ENCODE measurements around the gene ITGA3. TPM values are rescaled to one million over a fixed set of nuclear protein-coding genes. Genes with fewer than 3 reads are reported as not detected.

Gene ITGA3
- total RNA-seq, 2 donors from 2014 or later: 31.0 to 36.3 TPM

GRCh38 chr17:50087246-50087911 is 31.5 kb downstream of the ITGA3 start:
- TF ChIP-seq, protein P1, sequence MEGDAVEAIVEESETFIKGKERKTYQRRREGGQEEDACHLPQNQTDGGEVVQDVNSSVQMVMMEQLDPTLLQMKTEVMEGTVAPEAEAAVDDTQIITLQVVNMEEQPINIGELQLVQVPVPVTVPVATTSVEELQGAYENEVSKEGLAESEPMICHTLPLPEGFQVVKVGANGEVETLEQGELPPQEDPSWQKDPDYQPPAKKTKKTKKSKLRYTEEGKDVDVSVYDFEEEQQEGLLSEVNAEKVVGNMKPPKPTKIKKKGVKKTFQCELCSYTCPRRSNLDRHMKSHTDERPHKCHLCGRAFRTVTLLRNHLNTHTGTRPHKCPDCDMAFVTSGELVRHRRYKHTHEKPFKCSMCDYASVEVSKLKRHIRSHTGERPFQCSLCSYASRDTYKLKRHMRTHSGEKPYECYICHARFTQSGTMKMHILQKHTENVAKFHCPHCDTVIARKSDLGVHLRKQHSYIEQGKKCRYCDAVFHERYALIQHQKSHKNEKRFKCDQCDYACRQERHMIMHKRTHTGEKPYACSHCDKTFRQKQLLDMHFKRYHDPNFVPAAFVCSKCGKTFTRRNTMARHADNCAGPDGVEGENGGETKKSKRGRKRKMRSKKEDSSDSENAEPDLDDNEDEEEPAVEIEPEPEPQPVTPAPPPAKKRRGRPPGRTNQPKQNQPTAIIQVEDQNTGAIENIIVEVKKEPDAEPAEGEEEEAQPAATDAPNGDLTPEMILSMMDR (IDR thresholded peaks at IDR 0.05): peak; percentile 87 to 96 (median 92)
- no peak for TF ChIP-seq POLR2A (IDR thresholded peaks at IDR 0.05)
- no peaks in the 10 kb centered on the region for H3K4me1 ChIP-seq
- H3K9me3 ChIP-seq: no peaks in the 10 kb centered on the region
- H3K36me3 ChIP-seq (replicated peaks in 1 of 2; ENCODE audit: insufficient read depth in 1 of 2, low read depth in 2 of 2): peaks cover 0 to 5% of the 10 kb centered on the region in 2 donors
- no peaks in the 10 kb centered on the region for H3K27me3 ChIP-seq
- ATAC-seq (peak; percentile 84), DNase-seq (peak; percentile 77 to 80 (median 77))
- no peak overlapping the region for H3K27ac ChIP-seq
- 33 to 36% methylated on average over 8 to 10 of the region's 10 CpGs for WGBS, 2 donors
- no peak overlapping the region for H3K4me3 ChIP-seq
- intact Hi-C loops (cut with DNase I): loop anchor here (5.0 kb wide), 1 partner anchor 60 kb away; no protein-coding TSS in a partner anchor

DNA sequence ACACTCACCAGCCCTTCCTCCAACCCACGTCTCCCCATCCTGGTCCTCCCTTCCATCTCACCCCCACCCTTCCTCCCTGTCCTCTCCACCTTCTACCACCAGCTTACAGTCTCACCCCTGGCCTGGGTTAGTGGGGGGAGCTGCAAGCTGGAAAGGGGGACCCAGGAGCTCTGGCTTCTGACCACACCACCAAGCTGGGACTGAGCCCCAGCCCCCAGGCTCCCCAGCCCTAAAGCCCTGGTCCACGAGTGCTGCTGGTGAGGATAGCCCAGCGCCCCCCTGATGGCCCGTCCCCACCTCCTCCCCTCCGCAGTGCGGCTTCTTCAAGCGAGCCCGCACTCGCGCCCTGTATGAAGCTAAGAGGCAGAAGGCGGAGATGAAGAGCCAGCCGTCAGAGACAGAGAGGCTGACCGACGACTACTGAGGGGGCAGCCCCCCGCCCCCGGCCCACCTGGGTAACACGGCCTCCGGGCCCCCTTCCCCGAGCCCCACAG is 32.0 kb downstream of the ITGA3 start:
- no peaks in the 10 kb centered on the region for H3K4me1 ChIP-seq
- DNase-seq: no peak
- TF ChIP-seq, protein P1 (IDR thresholded peaks at IDR 0.05): no peak
- TF ChIP-seq POLR2A (IDR thresholded peaks at IDR 0.05): no peak
- ATAC-seq: no peak
- H3K27me3 ChIP-seq: no peaks in the 10 kb centered on the region
- WGBS, 2 donors: 83 to 84% methylated on average over 10 to 17 of the region's 19 CpGs
- no peak overlapping the region for H3K27ac ChIP-seq
- no peaks in the 10 kb centered on the region for H3K9me3 ChIP-seq
- H3K36me3 ChIP-seq (replicated peaks in 1 of 2; ENCODE audit: insufficient read depth in 1 of 2, low read depth in 2 of 2): peaks cover 0 to 5% of the 10 kb centered on the region in 2 donors
- intact Hi-C loops (cut with DNase I): loop anchor here (5.0 kb wide), 1 partner anchor 61 kb away; no protein-coding TSS in a partner anchor
- no peak overlapping the region for H3K4me3 ChIP-seq

GRCh38 chr17:50088952-50089825 is 33.3 kb downstream of the ITGA3 start:
- intact Hi-C loops (cut with DNase I): loop anchor here (5.0 kb wide), 1 partner anchor 62 kb away; no protein-coding TSS in a partner anchor
- no peaks in the 10 kb centered on the region for H3K27me3 ChIP-seq
- no peaks in the 10 kb centered on the region for H3K9me3 ChIP-seq
- no peak for TF ChIP-seq POLR2A (IDR thresholded peaks at IDR 0.05)
- TF ChIP-seq, protein P1 (IDR thresholded peaks at IDR 0.05): no peak
- H3K27ac ChIP-seq: no peak overlapping the region
- WGBS, 2 donors: 83 to 86% methylated on average over 13 to 25 of the region's 25 CpGs
- ATAC-seq: no peak
- DNase-seq: no peak
- H3K4me1 ChIP-seq: peaks cover 4% of the 10 kb centered on the region
- no peak overlapping the region for H3K4me3 ChIP-seq
- peaks cover 0 to 5% of the 10 kb centered on the region in 2 donors for H3K36me3 ChIP-seq (replicated peaks in 1 of 2; ENCODE audit: insufficient read depth in 1 of 2, low read depth in 2 of 2)

- Histone ChIP-seq H3K4me1 (peaks cover 9% of the 10 kb centered on the region), H3K36me3 (replicated peaks in 1 of 2; ENCODE audit: insufficient read depth in 1 of 2, low read depth in 2 of 2) (peaks cover 0 to 5% of the 10 kb centered on the region in 2 donors), H3K9me3 (no peaks in the 10 kb centered on the region), H3K4me3 (no peak overlapping the region), H3K27ac (no peak overlapping the region), H3K27me3 (no peaks in the 10 kb centered on the region)
- 78 to 87% methylated on average over 4 to 6 of the region's 6 CpGs for WGBS, 2 donors
- ATAC-seq (no peak), DNase-seq (no peak)
- TF ChIP-seq POLR2A (IDR thresholded peaks at IDR 0.05): no peak
- TF ChIP-seq, protein P1 (IDR thresholded peaks at IDR 0.05): no peak
- intact Hi-C loops (cut with DNase I): no loop called here
Observed at GRCh38 chr17:50090071-50090470, 34.2 kb downstream of the ITGA3 start.
